ENCODE measurements around the gene CNTNAP2. TPM values are rescaled to one million over a fixed set of nuclear protein-coding genes. Genes with fewer than 3 reads are reported as not detected.

CNTNAP2 gene
- total and polyA plus RNA-seq, 2 of the 4 experiments (the other 2 are of a cell fraction) = not detected

GRCh38 chr7:148437043-148437442, 2320.4 kb downstream of the CNTNAP2 start:
- no TSS peak for BruUV-seq (replicated peaks)
- Histone ChIP-seq H2AFZ (replicated peaks; ENCODE audit: low read length, poor library complexity) (no peak overlapping the region), H3K79me1 (ENCODE audit: low read depth in 1 of 2, low read length in 2 of 2) (no peaks in the 10 kb centered on the region), H3K9me1 (ENCODE audit: insufficient read depth, low read length) (no peaks in the 10 kb centered on the region), H4K8ac (ENCODE audit: low read depth in 2 of 2, low read length in 2 of 2) (no peak overlapping the region), H3K56ac (ENCODE audit: extremely low read depth, insufficient read depth, low read length) (no peak overlapping the region), H2BK120ac (ENCODE audit: low read depth, low read length) (no peak overlapping the region), H3K4ac (ENCODE audit: low read depth, low read length) (no peak overlapping the region), H3K23ac (ENCODE audit: low read depth, low read length) (no peak overlapping the region), H3K4me2 (ENCODE audit: low read depth, low read length) (no peak overlapping the region), H2AK5ac (ENCODE audit: low read depth, low read length) (no peak overlapping the region), H2AK9ac (replicated peaks; ENCODE audit: low read depth, low read length, poor library complexity) (no peak overlapping the region), H2BK20ac (ENCODE audit: low read depth, low read length) (no peak overlapping the region), H3K18ac (ENCODE audit: low read depth, low read length) (no peak overlapping the region), H3K4me3 (ENCODE audit: insufficient read depth, low read depth, low read length) (no peak overlapping the region), H3K14ac (replicated peaks; ENCODE audit: low read depth, low read length) (no peak overlapping the region), H2BK15ac (ENCODE audit: low read depth, low read length) (no peak overlapping the region), H3K9me3 (ENCODE audit: control insufficient read depth, insufficient read depth, low read length) (peaks cover 24% of the 10 kb centered on the region), H3K36me3 (ENCODE audit: control insufficient read depth, insufficient read depth, low read length) (no peaks in the 10 kb centered on the region), H4K20me1 (ENCODE audit: insufficient read depth, low read length) (no peaks in the 10 kb centered on the region), H3K27ac (ENCODE audit: insufficient read depth, low read length) (no peak overlapping the region), H2BK5ac (ENCODE audit: low read depth, low read length, poor library complexity, severe bottlenecking) (no peak overlapping the region), H3K4me1 (ENCODE audit: control insufficient read depth, insufficient read depth, low read length) (no peaks in the 10 kb centered on the region), H4K5ac (ENCODE audit: low read depth, low read length) (no peak overlapping the region), H4K91ac (ENCODE audit: insufficient read depth, low read depth, low read length) (no peak overlapping the region), H3K9ac (ENCODE audit: low read depth, low read length) (no peak overlapping the region), H3K27me3 (ENCODE audit: control insufficient read depth, insufficient read depth, low read length) (no peaks in the 10 kb centered on the region)
- TF ChIP-seq CTCF (conservative IDR thresholded peaks at IDR 0.05; ENCODE audit: low read depth, low read length) (no peak), BHLHE40 (IDR thresholded peaks at IDR 0.05; ENCODE audit: low read depth, low read length) (no peak), MAFK (IDR thresholded peaks at IDR 0.05; ENCODE audit: low read depth, low read length) (no peak), CHD1 (IDR thresholded peaks at IDR 0.05; ENCODE audit: low read depth, low read length) (no peak), RAD21 (IDR thresholded peaks at IDR 0.05; ENCODE audit: low read length) (no peak), SMC3 (IDR thresholded peaks at IDR 0.05; ENCODE audit: low read depth, low read length) (no peak), RFX5 (IDR thresholded peaks at IDR 0.05; ENCODE audit: low read depth, low read length) (no peak)
- ChIA-PET CTCF (no interaction called here), POLR2A (ENCODE audit: unreplicated experiment) (no interaction called here)
- ATAC-seq (ENCODE audit: low read depth) = no peak
- intact Hi-C loops (cut with micrococcal nuclease) = no loop called here
- dilution Hi-C loops (cut with HindIII; ENCODE audit: low sequenced_read_pairs, unreplicated experiment) = no loop called here
- DNase-seq = no peak
- WGBS, 2 experiments (ENCODE audit: extremely low coverage in 2 of 2, insufficient read length in 1 of 2) = no CpG with 5 or more reads among the region's 4 CpGs
- in situ Hi-C loops (cut with MboI; ENCODE audit: low sequenced_read_pairs) = no loop called here
